Kidney epithelial cell (primary cell): ENCODE measurements around the gene SLC2A13. TPM values are rescaled to one million over a fixed set of nuclear protein-coding genes. Genes with fewer than 3 reads are reported as not detected.

Source experiments
- DNase-seq: peaks from one replicate; pipeline ENCODE4 v3.0.0-alpha.2; 2010; ENCODE audit warnings: low read depth
- H3K27me3 ChIP-seq: 2 replicates; pipeline ENCODE4 v1.6.0; 2011; ENCODE audit warnings: low read length; ENCODE audit not compliant: control insufficient read depth, insufficient read depth
- H3K36me3 ChIP-seq: 2 replicates; pipeline ENCODE4 v1.5.1; 2011; ENCODE audit warnings: low read length; ENCODE audit not compliant: control insufficient read depth, insufficient read depth
- H3K4me3 ChIP-seq: 2 replicates; pipeline ENCODE4 v1.5.1; 2011; ENCODE audit warnings: low read depth, mild to moderate bottlenecking, control low read depth, low read length
- total RNA-seq: library from RNA; depleted of rRNA; stranded (reverse); fragments of >200 nt; gene quantifications from 2 replicates; pipeline ENCODE4 v1.2.3, GENCODE V29; 2015
- TF ChIP-seq, protein P1 (sequence below): IDR thresholded peaks from 2 replicates; pipeline ENCODE4 v1.5.1; 2011; ENCODE audit warnings: mild to moderate bottlenecking, moderate library complexity, low read length, control low read depth, inconsistent platforms; ENCODE audit not compliant: insufficient read depth, poor library complexity, severe bottlenecking

Gene SLC2A13
- total RNA-seq = 5.0 and 6.8 TPM in 2 replicates

DNA sequence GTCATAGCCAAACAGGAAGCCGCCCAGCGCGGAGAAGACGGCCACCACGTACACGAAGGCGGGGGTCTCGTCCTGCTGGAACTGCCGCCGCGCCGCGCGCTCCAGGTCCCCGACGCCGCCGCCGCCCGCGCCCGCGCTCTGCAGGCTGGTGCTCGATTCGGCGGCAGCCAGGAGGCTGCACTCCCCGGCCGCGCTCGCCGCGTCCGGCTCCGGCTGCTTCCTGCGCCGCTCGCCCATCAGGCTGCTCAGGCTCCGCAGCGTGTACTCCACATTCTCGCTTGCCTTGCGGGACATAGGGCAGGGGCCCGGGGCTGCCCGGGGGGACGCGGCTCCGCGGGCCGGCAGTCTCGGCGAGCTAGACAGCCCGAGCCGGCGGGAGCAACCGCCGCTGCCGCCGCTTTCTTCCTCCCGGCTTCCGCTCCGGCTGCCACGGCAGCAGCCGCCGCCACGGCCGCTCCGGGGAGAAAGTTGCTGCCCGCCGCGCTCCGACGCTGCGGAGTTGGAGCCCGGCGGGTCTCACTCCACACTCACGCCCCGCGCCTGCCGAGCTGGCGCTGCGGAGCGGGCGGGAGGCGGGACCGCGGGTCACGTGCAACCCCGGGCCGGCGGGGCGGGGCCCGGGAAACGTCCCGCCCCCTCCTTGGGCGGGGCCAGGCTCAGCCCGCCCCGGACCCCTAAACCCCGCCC lies at the start of gene SLC2A13:
SLC2A13 (minus strand) TSS at position 567 of the 687 bp plus-strand sequence; CDS start at position 294, 273 bp downstream.
- DNase-seq = no peak
- Histone ChIP-seq H3K36me3 (no peaks in the 10 kb centered on the region), H3K4me3 (peak within 1 kb of the TSS; percentile 58), H3K27me3 (no peaks in the 10 kb centered on the region)
- TF ChIP-seq, protein P1, sequence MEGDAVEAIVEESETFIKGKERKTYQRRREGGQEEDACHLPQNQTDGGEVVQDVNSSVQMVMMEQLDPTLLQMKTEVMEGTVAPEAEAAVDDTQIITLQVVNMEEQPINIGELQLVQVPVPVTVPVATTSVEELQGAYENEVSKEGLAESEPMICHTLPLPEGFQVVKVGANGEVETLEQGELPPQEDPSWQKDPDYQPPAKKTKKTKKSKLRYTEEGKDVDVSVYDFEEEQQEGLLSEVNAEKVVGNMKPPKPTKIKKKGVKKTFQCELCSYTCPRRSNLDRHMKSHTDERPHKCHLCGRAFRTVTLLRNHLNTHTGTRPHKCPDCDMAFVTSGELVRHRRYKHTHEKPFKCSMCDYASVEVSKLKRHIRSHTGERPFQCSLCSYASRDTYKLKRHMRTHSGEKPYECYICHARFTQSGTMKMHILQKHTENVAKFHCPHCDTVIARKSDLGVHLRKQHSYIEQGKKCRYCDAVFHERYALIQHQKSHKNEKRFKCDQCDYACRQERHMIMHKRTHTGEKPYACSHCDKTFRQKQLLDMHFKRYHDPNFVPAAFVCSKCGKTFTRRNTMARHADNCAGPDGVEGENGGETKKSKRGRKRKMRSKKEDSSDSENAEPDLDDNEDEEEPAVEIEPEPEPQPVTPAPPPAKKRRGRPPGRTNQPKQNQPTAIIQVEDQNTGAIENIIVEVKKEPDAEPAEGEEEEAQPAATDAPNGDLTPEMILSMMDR = no peak

DNA sequence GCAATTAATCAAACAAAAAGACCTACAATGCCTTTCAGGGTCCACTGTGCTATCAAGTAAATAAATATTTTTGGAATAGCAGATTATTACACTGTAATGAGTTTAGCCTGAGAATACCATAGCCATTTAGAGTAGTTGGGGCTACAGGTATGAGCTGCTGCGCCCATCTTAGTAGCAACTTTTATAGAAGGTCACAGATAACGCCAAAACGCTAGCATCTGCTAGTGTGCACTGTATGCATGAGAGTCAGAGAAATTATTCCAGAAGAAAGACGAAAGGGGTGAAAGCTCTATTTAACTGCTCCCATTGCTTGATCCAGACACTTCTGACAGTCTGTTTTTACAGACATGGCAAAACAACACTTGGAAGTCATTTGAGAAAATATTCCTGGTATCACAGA lies 48.5 kb upstream of the SLC2A13 start:
- no peaks in the 10 kb centered on the region for H3K27me3 ChIP-seq
- H3K4me3 ChIP-seq = no peak overlapping the region
- H3K36me3 ChIP-seq = no peaks in the 10 kb centered on the region
- TF ChIP-seq, protein P1 = no peak
- DNase-seq = no peak

DNA sequence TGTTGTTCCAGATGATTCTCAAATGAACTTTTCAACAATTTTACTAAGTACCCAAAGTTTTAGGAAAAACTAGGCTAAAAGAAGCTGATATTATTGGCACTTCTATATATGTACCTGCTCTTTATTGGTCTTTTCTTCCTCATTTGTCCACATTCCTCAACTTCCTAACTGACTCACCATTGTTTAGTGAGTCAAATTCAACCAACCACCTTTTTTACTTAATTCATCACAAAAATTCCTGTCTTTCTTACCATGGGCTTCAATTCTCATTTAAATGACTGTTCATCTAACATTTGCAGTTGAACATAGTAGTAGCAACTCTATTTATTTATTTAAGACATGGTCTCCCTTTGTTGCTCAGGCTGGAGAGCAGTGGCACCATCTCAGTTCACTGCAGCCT lies 47.6 kb upstream of the SLC2A13 start:
- TF ChIP-seq, protein P1 = no peak
- no peak overlapping the region for H3K4me3 ChIP-seq
- no peaks in the 10 kb centered on the region for H3K27me3 ChIP-seq
- no peak for DNase-seq
- H3K36me3 ChIP-seq = no peaks in the 10 kb centered on the region

DNA sequence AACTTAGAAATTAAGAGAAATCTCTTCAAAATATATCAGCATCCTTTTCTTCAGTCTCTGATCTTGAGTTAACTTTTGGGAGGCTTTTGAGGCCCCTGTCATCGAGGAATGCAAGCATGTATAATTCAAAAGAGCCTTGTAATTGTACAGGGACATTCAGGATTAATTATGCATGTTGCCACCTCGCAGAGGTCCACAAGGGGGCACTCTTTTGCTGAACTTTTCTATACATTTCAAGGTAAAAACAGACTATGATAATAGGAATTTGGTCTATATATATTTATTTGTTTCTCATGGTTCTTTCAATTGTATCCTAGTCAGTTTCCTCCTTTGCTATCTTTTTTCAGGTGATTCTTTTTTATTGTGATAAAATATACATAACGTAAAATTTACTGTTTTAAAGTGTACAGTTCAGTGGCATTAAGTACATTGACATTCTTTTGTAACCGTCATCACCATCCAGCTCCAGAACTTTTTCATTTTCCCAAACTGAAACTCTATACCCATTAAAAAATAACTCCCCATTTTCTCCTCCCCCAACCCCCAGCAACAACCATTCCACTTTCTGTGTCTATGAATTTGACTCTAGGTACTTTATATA lies 47.0 kb upstream of the SLC2A13 start:
- no peak for DNase-seq
- Histone ChIP-seq H3K36me3 (no peaks in the 10 kb centered on the region), H3K4me3 (no peak overlapping the region), H3K27me3 (no peaks in the 10 kb centered on the region)
- TF ChIP-seq, protein P1 = peak; percentile 73

DNA sequence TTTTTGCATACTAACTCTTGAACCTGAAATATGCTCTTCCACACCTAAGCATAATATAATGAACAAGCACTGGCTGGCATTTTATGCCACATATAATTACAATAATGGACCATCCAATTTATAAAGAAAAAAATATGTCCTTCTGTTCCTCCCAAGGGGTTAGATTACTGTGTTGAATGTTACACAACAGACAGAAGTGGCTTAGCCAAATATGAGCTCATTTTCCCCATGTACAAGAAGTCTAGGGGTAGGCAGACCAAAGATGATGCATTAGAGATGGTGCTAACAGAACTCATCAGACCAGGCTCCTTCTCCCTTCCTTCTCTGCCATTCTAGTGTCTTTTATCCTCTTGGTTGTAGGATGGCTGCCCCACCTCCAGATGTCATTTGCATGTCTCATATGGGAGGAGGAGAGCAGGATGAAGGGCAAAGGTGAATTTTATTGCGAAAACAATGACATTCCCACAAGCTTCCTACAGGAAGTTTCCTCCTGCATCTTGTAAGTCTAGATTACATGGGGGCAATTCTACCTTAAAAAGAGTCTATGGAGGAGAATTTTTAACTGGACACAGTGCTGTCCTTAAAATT lies 43.9 kb upstream of the SLC2A13 start:
- Histone ChIP-seq H3K36me3 (no peaks in the 10 kb centered on the region), H3K4me3 (no peak overlapping the region), H3K27me3 (no peaks in the 10 kb centered on the region)
- no peak for DNase-seq
- TF ChIP-seq, protein P1 = no peak
